GM19468 (cell line): ENCODE results near the gene CTNND2.

Experiments
- ATAC-seq: cut with Tn5 transposase; IDR thresholded peaks from one replicate; pipeline ENCODE4 v1.9.1; 2021; ENCODE audit warnings: mild to moderate bottlenecking, moderate library complexity, moderate number of reproducible peaks; ENCODE audit not compliant: unreplicated experiment; ENCODE audit errors: extremely low read depth

CTNND2 gene

DNA sequence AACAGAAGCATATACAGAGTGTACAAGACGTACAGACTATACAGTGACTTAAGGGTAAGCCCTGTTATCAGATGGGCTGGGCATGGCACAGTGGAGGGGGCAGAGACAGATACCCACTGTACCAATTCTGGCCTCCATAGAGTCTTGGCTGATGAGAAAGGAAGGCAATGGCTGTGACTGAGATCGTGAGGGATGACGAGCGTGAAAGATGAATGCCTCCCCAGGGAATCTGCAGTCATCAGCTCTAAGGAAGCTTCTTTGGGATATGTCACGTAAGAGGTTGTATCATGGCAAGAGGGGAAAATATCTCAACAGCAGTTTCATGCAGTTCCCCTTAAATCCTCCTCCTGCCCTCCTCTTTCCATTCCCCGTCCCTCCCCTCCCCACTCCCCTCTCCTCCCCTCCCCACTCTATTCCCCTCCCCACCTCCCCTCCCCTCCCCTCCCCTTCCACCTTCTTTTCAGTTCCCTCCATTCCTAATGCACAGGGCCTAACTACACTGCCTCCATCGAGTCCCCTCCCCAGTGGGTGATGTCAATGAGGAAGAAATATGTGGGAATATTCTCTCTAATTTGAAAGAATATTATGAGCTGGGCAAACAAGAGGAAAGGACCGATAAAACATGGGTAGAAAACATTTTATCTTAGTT lies 916.8 kb downstream of the CTNND2 start:
- ATAC-seq = no peak

DNA sequence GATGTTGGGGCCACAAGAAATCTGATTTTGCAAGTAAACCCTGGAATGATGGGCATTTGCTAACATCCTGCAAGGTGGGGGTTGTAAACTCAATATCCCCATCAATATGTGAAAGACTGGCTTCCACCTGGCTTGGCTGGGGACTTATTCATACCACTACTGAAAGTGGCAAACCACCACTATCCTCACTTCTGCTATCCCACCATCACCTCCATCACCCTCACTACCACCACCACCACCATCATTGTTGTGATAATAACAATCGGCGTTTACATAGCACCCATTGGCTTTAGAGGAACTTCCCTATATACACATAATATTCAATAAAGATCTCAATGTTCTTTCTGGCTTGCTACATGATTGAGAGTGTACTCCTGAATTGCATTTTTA lies 918.5 kb downstream of the CTNND2 start:
- peak; percentile 41 for ATAC-seq

DNA sequence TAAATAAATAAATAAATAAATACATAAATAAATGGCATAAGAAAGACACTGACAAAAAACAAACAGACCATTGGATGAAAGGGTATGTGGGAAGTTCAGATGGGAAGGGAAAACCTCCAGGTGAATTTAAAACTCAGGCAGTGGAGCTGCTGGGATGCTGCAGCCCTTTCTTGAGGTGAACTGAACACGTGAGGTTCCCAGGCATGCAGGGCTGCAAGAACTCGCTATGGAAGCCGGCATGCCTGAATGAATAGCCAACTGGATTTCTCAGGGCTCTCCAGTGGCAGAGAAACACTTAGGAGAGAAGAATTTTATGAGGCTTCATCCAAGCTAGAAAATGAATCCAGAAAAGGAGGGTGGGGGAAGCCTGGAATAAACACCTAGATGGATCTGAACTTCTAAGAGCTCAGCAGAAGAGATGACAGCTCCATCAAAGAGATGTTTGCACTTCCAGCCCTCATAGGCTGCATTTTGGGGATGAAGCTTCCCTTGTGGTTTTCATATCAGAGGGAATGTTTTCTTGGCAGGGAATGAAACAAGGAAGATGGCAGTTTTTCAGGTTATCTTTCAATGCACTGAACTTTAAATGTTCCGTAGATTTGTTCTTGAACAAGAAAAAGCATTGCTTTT lies 919.0 kb downstream of the CTNND2 start:
- no peak for ATAC-seq

DNA sequence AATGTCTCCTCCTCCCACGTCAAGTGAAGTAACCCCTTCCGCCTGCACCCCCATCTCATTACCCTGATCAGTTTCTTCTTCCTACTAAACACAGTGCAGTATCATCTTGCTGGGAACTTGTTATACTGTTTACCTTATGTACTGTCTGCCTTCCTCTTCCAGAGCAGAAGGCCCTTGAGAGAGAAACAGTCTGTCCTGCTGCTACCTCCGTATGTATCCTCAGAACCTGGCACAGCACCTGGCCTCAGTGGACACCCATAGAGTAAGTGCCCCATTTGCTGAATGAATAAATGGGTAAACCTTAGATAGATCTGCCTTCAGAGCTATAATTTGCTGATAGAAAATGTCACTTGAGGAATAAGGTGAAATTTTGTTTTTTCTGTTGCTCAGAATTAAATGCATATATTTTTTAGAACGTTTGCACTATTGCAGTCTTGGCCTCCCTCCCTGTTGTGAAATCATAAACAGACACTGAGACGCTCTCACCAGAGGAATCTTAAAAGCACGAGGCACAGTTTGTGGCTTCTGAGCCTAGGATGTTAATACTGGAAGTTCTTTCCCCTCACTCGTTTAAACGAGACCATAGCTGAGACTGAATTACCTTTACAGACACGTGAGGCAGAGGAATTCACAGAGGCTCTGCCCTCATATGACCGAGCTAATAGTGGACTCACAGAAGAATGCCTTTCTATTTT lies 920.1 kb downstream of the CTNND2 start:
- ATAC-seq = no peak

DNA sequence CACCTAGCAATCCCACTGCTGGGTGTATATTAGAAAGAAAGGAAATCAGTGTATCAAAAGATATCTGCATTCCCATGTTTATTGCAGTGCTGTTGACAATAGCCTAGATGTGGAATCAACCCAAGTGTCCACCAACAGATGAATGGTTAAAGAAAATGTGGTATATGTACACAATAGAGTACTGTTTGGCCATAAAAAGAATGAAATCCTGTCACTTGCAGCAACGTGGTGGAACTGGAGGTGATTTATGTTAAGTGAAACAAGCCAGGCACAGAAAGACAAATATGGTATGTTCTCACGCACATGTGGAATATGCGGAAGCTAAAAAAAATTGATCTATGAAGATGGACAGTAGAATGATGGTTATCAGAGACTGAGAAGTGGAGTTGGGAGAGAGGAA lies 921.6 kb downstream of the CTNND2 start:
- ATAC-seq = no peak

DNA sequence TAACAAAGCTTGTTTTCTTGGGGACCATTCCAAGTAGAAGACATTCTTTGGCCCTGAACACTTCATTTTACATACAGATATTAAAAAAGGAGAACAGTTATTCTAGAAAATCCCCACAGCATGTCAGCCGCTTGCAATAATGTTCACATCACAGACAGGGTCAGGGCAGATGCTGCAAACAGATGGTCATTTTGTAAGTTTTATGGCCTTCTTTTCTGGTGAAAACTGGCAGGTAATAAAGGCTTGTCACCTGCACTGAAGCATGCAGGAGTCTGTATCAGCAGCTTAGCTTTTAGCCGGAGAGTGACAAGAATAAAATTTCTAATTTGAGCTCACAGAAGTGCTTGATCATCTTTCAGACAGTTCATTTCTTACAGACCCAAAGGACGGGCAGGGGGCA lies 922.3 kb downstream of the CTNND2 start:
- ATAC-seq = no peak

DNA sequence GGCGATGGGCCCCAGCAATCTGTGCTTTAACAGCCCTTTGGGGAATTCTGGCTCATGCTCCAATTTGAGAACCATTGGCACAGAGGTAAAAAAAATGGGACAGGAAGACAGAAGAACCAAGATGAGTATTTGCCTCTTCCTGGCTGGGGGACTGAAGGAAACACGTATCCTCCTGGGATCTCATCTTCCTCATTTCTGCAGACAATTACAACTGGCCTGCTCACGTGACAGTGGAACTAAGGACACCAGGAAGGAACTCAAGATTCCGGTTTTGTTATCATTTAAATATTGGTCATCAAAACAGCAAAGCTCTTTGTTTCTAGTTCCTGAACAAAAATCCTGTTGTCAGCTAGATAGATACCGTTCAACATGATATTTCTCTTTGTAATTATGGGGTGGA lies 927.2 kb downstream of the CTNND2 start:
- ATAC-seq = no peak

DNA sequence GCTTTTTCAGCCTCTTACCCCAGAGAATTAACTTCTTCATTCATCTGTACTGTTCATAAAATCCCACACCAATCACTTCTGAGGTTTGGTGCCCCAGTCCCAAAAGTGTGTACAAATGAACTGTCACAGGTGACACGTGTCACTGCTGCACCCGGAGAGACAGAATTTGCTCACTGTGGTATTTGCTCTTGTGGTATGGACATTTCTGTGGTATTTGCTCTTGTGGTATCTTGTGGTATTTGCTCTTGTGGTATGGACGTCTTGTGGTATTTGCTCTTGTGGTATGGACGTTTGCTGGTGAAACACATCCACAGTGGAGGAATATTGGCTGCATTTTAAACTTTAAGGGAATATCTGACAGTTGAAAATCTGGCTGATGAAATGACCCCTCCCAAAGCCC lies 928.3 kb downstream of the CTNND2 start:
- ATAC-seq = no peak

DNA sequence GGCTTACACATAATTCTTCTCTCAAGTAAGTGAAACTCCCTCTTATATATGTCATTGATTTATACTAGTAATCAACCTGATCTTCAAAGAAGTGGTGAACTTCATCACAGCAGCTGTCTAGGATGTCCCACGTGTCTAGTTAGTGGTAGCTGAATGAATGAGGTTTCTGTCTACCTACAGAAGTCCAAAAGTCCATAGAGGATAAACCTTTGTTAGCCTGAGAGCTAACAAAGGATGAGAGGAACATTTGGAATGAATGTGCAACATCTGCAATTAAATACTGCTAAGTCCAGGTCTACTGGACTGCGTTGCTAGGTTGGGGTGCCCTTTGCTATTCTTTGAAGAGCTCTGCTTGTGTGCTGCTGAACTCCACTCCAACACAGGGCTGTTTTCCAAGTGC lies 929.4 kb downstream of the CTNND2 start:
- ATAC-seq = no peak

DNA sequence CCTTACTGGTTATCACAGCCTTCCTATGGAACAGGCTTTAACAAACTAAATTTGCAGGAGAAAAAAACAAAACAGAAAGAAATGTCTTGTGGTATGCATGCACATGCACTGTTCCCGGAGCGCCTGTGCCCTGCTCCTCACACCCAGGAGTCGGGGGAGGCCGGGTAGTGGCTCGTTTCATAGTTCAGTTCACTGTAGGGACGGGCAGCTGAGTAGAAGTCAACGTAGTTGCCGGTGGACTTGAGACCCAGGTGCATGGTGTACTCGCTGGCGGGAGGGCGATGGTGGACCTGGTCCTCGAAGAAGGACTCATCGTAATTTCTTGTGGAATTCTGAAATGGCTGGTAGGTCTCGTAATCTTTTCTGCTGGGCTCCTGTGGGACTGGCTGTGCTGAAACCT lies 930.9 kb downstream of the CTNND2 start:
- ATAC-seq = no peak

DNA sequence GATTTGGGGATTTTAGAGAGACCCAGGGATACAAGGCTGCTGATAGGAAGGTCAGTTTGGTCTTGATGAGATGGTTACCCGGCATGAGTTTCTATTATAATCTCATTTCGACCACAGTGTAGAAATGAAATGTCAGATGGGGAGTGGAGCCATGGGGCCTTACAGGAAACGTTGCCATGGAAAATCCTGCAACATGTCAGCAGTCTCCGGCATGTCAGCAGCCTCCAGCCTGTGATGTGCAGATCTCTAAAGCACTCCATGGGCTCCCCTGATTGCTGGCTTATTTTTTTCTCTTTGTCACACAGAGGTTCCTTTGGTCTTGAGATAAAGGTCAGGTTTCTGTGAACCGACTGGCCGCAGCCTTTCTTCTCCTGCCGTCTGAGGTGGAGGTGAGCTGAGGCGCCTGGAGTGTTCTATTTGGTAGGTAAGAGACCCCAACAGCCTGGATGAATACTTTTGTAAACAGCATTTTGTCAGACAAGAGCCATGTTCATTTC lies 934.5 kb downstream of the CTNND2 start:
- ATAC-seq = no peak

DNA sequence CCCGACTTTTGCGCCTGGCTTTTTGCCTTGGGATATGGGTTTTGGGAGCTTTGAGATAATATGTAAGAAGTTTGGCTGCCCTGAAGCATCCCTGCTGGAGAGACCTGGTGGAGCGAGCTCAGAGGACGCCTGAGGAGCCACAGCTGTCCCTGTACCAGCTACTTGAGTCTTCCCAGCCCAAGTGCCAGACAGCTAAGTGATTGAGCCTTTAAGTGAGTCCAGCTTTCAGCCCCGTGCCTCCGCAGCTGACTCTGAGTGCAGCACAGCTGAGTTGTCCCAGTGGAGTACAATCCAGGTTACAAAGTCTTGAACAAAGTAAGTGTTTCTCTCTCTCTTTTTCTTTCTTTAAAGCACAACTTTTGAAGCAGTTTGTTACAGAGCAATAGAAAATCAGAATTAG lies 939.4 kb downstream of the CTNND2 start:
- ATAC-seq = no peak

DNA sequence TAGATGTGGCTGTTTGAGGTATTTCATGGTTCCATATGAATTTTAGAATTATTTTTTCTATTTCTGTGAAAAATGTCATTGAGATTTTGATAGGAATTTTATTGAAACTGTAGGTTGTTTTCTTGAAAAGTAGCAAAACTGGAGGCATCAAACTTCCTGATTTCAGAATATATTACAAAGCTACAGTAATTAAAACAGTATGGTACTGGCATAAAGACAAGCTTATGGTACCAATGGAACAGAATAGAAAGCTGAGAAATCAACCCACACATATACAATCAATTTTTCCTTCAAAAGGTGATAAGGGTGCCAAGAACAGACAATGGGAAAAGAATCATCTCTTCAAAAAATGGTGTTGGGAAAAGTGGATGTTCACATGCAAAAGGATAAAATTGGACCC lies 945.5 kb downstream of the CTNND2 start:
- no peak for ATAC-seq

DNA sequence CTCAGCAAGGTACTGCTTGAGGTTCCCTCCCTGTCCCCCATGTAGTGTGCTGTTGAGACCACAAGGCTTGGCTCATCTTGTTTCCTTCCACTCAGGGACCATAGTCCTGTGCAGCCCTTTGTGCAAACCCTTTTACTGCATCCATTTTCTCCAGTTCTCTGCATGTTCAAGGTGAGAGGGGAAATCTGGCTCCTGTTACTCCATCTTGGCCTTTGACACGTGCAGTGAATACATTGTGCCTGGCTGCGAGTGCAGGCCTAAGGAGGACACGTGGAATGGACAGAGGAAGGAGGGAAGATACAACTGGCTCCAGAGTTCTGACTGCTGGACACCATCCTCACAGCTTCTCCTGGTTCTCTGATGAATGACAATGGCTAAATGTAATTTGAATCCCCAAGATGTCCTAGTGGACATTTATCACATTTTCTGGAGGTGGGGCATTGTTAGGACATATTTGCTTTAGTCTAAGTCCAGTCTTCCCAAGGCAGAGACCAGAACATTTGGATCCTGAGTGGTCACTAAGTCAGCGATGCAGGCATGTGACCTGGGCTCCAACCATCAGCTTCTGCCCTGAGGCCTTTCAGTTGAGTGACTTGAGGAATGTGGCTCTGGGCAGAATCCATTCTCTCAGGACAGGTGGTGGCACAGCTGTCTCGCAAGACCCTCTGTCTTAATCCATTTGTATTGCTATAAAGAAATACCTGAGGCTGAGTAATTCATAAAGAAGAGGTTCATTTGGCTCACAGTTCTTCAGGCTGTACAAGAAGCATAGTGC lies 954.2 kb downstream of the CTNND2 start:
- ATAC-seq = no peak

DNA sequence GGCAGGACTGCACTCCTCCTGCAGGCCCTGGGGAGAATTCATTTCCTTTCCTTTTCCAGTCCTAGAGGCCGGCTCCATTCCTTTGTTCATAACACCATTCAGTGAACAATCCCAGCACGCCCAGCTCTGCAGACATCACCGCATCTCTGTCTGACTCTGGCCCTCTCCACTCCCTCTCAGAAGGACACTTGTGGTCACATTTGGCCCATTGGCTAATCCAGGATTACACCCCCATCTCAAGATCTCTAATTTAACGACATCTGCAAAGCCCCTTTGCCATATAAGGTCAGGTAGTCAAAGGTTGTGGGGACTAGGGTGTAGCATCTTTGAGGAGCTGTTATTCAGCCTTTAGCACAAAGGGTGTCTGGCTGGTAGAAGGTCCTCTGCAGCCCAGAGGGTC lies 958.2 kb downstream of the CTNND2 start:
- ATAC-seq = no peak

DNA sequence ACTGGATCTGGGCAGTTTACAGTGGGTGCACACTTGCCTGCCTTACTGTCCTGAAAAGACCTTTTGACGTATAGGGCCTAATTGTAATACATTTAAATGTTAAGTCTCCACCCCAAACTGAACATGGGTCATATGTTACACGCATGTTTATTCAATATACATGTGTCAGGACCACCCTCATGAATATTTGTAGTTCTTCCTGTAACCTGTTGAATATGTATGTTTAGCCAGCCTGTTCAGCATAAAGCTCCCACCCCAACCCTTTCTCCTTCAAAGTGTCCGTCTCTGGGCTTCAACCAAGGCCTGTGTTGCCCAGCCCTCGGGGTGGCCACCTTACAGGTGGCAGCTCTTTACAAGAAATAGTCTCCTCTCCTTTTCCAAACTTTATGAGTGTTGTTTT lies 962.3 kb downstream of the CTNND2 start:
- ATAC-seq = no peak

DNA sequence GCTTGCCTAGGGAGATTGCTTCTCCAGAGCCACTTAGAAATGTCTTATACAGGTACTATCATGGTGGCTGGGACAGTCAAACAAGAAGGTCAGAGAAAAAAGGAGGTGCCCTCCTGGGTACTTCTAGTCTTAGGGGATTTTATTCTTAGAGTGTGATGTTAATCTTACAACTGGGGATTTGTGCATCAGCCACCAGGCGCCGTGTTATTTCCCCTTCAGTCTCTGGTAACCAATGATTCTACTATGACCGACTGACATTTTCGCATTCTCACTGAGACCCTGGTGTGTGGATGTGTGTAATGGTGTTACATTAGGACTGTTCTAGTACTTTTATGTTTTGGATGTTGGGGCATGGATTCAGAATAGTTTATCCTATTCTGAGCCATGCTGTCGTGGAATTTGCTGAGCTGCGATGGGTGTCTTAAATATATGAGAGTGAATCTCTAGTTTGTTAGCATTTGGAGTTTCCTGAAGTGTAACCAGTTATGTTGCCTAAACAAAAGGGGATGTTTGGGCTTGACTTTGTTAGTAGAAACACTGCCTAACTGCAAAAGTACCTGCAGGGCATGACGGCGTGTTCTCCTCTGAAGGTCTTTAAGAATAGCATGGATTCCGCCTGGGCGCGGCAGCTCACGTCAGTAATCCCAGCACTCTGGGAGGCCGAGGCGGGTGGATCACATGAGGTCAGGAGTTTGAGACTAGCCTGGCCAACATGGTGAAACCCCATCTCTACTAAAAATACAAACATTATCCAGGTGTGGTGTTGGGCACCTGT lies 968.0 kb downstream of the CTNND2 start:
- ATAC-seq = no peak

DNA sequence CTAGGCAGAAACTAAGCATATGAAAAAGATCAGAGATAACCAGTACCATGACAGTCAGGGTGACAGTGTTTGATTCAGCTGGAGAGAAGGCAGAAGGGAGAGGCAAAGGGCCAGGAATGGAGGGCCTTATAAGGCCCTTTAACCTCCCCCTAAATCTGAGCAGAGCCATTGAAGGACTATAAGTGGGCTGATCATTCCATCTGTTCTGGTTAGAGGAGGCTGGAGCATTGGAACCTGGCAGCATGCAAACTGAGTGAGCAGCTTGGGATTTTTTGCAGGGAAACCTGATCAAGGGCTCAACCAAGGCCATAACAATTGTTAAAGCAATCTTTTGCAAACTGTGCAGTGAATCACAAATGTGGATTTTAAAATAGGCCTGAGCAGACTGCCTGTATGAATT lies 968.7 kb downstream of the CTNND2 start:
- no peak for ATAC-seq

DNA sequence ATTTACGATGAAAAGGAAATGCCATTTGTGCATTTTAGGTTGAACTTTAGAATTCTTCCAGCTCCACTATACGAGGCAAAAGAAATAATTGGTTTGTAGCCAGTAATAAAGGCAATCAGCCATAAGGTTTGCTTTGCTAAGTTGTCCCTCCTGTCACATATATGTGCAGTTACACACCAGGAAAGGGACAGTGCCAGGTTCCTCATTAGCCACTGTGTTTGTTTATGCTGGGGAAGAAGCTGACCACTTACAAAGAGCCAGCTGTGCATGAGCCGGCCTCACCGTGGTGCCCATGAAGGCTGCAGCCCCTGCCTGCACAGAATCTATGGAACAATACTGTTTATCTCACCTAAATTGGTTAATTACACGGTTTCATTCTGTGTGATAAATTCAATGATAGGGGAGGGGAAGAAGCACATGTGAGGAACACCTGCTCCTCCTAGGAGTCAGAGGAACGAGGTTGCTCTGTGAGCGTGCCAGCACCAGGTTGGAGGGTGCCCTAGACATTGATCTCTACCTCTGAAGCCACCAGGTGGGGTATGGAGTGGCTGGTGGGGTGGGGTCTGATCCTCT lies 969.4 kb downstream of the CTNND2 start:
- no peak for ATAC-seq

DNA sequence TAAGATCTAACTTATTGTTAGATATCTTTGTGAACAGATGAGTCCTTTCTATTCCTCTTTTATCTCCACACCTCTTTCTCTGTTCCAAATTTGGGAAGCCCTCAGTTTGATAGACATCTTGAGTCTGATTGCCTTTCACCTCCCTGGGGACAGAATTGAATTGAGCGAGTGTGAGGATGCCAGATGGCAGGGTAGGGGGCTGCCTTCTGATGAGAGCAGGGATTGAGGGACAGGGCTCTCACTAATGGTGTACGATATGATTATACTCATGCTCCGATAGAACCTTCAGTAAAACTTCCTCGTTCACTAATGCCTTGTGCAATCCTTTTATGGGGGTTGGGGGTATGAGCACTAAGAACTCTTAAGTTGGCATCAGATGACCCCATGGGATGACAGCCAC lies 971.1 kb downstream of the CTNND2 start:
- ATAC-seq = no peak
